Measurements from ENCODE around the gene EPS8L2. TPM values are rescaled to one million over a fixed set of nuclear protein-coding genes. Genes with fewer than 3 reads are reported as not detected.

Gene EPS8L2
- total and polyA plus RNA-seq, 2 of the 4 experiments (the other 2 are of a cell fraction) = 17.2 to 39.4 TPM

GRCh38 chr11:656866-657265, 49.2 kb upstream of the EPS8L2 start:
- no peak overlapping the region for H2AK5ac ChIP-seq (ENCODE audit: low read depth, low read length)
- no peak overlapping the region for H3K4ac ChIP-seq (ENCODE audit: low read depth, low read length)
- H4K8ac ChIP-seq (ENCODE audit: low read depth in 2 of 2, low read length in 2 of 2) = no peak overlapping the region
- no peak for DNase-seq
- H3K27me3 ChIP-seq (ENCODE audit: control insufficient read depth, insufficient read depth, low read length) = no peaks in the 10 kb centered on the region
- no peak overlapping the region for H2BK20ac ChIP-seq (ENCODE audit: low read depth, low read length)
- H3K36me3 ChIP-seq (ENCODE audit: control insufficient read depth, insufficient read depth, low read length) = peaks cover 22% of the 10 kb centered on the region
- no peak overlapping the region for H3K18ac ChIP-seq (ENCODE audit: low read depth, low read length)
- ATAC-seq (ENCODE audit: low read depth) = no peak
- in situ Hi-C loops (cut with MboI; ENCODE audit: low sequenced_read_pairs) = no loop called here
- H3K4me1 ChIP-seq (ENCODE audit: control insufficient read depth, insufficient read depth, low read length) = no peaks in the 10 kb centered on the region
- TF ChIP-seq RCOR1 (IDR thresholded peaks at IDR 0.05; ENCODE audit: insufficient replicate concordance, low read length) (no peak), MAZ (IDR thresholded peaks at IDR 0.05; ENCODE audit: borderline replicate concordance, low read depth, low read length) (no peak), CHD1 (IDR thresholded peaks at IDR 0.05; ENCODE audit: low read depth, low read length) (no peak), CEBPB (IDR thresholded peaks at IDR 0.05; ENCODE audit: low read depth, low read length) (no peak), NFE2L2 (IDR thresholded peaks at IDR 0.05; ENCODE audit: low read depth, low read length) (no peak), BHLHE40 (IDR thresholded peaks at IDR 0.05; ENCODE audit: low read depth, low read length) (no peak), MXI1 (IDR thresholded peaks at IDR 0.05; ENCODE audit: borderline replicate concordance, low read depth, low read length) (no peak), RAD21 (IDR thresholded peaks at IDR 0.05; ENCODE audit: low read length) (no peak), RFX5 (IDR thresholded peaks at IDR 0.05; ENCODE audit: low read depth, low read length) (no peak), FOS (IDR thresholded peaks at IDR 0.05; ENCODE audit: low read depth, low read length) (no peak), MAFK (IDR thresholded peaks at IDR 0.05; ENCODE audit: low read depth, low read length) (no peak), SMC3 (IDR thresholded peaks at IDR 0.05; ENCODE audit: low read depth, low read length) (no peak), POLR2A (IDR thresholded peaks at IDR 0.05; ENCODE audit: low read depth, low read length) (no peak), USF2 (IDR thresholded peaks at IDR 0.05; ENCODE audit: low read depth, low read length) (no peak)
- TF ChIP-seq, protein P1, sequence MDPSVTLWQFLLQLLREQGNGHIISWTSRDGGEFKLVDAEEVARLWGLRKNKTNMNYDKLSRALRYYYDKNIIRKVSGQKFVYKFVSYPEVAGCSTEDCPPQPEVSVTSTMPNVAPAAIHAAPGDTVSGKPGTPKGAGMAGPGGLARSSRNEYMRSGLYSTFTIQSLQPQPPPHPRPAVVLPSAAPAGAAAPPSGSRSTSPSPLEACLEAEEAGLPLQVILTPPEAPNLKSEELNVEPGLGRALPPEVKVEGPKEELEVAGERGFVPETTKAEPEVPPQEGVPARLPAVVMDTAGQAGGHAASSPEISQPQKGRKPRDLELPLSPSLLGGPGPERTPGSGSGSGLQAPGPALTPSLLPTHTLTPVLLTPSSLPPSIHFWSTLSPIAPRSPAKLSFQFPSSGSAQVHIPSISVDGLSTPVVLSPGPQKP (IDR thresholded peaks at IDR 0.05; ENCODE audit: borderline replicate concordance, low read depth, low read length) = no peak
- TF ChIP-seq, protein P2, sequence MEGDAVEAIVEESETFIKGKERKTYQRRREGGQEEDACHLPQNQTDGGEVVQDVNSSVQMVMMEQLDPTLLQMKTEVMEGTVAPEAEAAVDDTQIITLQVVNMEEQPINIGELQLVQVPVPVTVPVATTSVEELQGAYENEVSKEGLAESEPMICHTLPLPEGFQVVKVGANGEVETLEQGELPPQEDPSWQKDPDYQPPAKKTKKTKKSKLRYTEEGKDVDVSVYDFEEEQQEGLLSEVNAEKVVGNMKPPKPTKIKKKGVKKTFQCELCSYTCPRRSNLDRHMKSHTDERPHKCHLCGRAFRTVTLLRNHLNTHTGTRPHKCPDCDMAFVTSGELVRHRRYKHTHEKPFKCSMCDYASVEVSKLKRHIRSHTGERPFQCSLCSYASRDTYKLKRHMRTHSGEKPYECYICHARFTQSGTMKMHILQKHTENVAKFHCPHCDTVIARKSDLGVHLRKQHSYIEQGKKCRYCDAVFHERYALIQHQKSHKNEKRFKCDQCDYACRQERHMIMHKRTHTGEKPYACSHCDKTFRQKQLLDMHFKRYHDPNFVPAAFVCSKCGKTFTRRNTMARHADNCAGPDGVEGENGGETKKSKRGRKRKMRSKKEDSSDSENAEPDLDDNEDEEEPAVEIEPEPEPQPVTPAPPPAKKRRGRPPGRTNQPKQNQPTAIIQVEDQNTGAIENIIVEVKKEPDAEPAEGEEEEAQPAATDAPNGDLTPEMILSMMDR (conservative IDR thresholded peaks at IDR 0.05; ENCODE audit: low read depth, low read length) = no peak
- H3K4me2 ChIP-seq (ENCODE audit: low read depth, low read length) = no peak overlapping the region
- no peak overlapping the region for H3K9ac ChIP-seq (ENCODE audit: low read depth, low read length)
- H3K14ac ChIP-seq (replicated peaks; ENCODE audit: low read depth, low read length) = no peak overlapping the region
- H2BK5ac ChIP-seq (ENCODE audit: low read depth, low read length, poor library complexity, severe bottlenecking) = no peak overlapping the region
- CTCF ChIA-PET = no interaction called here
- POLR2A ChIA-PET (ENCODE audit: unreplicated experiment) = no interaction called here
- no peak overlapping the region for H3K4me3 ChIP-seq (ENCODE audit: insufficient read depth, low read depth, low read length)
- H3K56ac ChIP-seq (ENCODE audit: extremely low read depth, insufficient read depth, low read length) = no peak overlapping the region
- no peak overlapping the region for H4K5ac ChIP-seq (ENCODE audit: low read depth, low read length)
- no peak overlapping the region for H3K23ac ChIP-seq (ENCODE audit: low read depth, low read length)
- no peaks in the 10 kb centered on the region for H3K9me3 ChIP-seq (ENCODE audit: control insufficient read depth, insufficient read depth, low read length)
- intact Hi-C loops (cut with micrococcal nuclease) = no loop called here
- dilution Hi-C loops (cut with HindIII; ENCODE audit: low sequenced_read_pairs, unreplicated experiment) = no loop called here
- peaks cover 3% of the 10 kb centered on the region; the same call in 1 of the 2 replicates for H4K20me1 ChIP-seq (ENCODE audit: insufficient read depth, low read length)
- peaks cover 0 to 2% of the 10 kb centered on the region in 2 experiments; a peak in 1 of 4 replicates for H3K79me1 ChIP-seq (ENCODE audit: low read depth in 1 of 2, low read length in 2 of 2)
- H2BK15ac ChIP-seq (ENCODE audit: low read depth, low read length) = no peak overlapping the region
- H2AK9ac ChIP-seq (replicated peaks; ENCODE audit: low read depth, low read length, poor library complexity) = peak overlapping the region; percentile 25
- H4K91ac ChIP-seq (ENCODE audit: insufficient read depth, low read depth, low read length) = no peak overlapping the region
- no peak overlapping the region for H2BK120ac ChIP-seq (ENCODE audit: low read depth, low read length)
- H3K27ac ChIP-seq (ENCODE audit: insufficient read depth, low read length) = no peak overlapping the region
- no peak overlapping the region for H2AFZ ChIP-seq (replicated peaks; ENCODE audit: low read length, poor library complexity)
- H3K9me1 ChIP-seq (ENCODE audit: insufficient read depth, low read length) = no peaks in the 10 kb centered on the region
- 73% methylated on average over 2 of the region's 7 CpGs; no CpG with 5 or more reads in 1 of the 2 experiments for WGBS, 2 experiments (ENCODE audit: extremely low coverage in 2 of 2, insufficient read length in 1 of 2)
- no TSS peak for BruUV-seq (replicated peaks)
